Tibial artery (tissue), 4 donors: ENCODE results near the gene FAT3.

Experiments
- DNase-seq, 2 donors: peaks; one replicate each; pipeline ENCODE4 v3.0.0-alpha.2; 2019
- H3K27ac ChIP-seq, 2 donors: fragments of 200-600 bp; sonication (generic) in 1 of 2; 1 replicate in 1 of 2; 2 replicates in 1 of 2; pipeline ENCODE4 v1.5.1; 2018 to 2019; ENCODE audit warnings: mild to moderate bottlenecking in 1 of 2
- H3K27me3 ChIP-seq, 2 donors: fragments of 200-600 bp; sonication (generic) in 1 of 2; one replicate each; pipeline versions ENCODE4 v1.5.1 to v1.6.0; 2016 to 2019
- H3K36me3 ChIP-seq, 3 donors: fragments of 200-600 bp; sonication (generic) in 2 of 3; one replicate each; pipeline ENCODE4 v1.5.1; 2016 to 2019; ENCODE audit warnings: mild to moderate bottlenecking in 2 of 3
- H3K4me1 ChIP-seq, 4 donors: fragments of 200-600 bp; sonication (generic) in 2 of 4; 1 replicate in 3 of 4; 2 replicates in 1 of 4; pipeline ENCODE4 v1.5.1; 2016 to 2019
- H3K4me3 ChIP-seq, 2 donors: fragments of 200-600 bp; sonication (generic) in 1 of 2; 1 replicate in 1 of 2; 2 replicates in 1 of 2; pipeline ENCODE4 v1.5.1; 2018 to 2019; ENCODE audit warnings: mild to moderate bottlenecking in 2 of 2
- H3K9me3 ChIP-seq, 3 donors: fragments of 200-600 bp; sonication (generic) in 1 of 3; one replicate each; pipeline ENCODE4 v1.5.1; 2016 to 2019
- CTCF ChIP-seq, 2 experiments: fragments of 200-600 bp in 1 of 2; fragments of 450-650 bp in 1 of 2; IDR thresholded peaks; one replicate each; pipeline ENCODE4 v1.5.1; 2017 to 2019; ENCODE audit warnings: antibody characterized with exemption in 2 of 2, mild to moderate bottlenecking in 1 of 2, moderate library complexity in 1 of 2
- intact Hi-C: fragments of 100-400 bp; cut with DNase I; formaldehyde crosslinking; loops from one replicate; pipeline ENCODE4 v1.15.0; 2023; ENCODE audit warnings: low total_unique reads

The FAT3 gene

GRCh38 chr11:92224407-92225124, at the start of gene FAT3:
Gene FAT3, plus strand, starts transcription at chr11:92224818. Its CDS starts 127,295 bp downstream, at chr11:92352113.
- peak in 1 of 2 donors; percentile 71 for DNase-seq
- no peaks in the 10 kb centered on the region for H3K36me3 ChIP-seq
- H3K27ac ChIP-seq: peak within 1 kb of the TSS; percentile 89
- no peak for TF ChIP-seq CTCF (IDR thresholded peaks at IDR 0.05)
- intact Hi-C loops: loop anchor here (5.0 kb wide), 1 partner anchor 103 kb away; no protein-coding TSS in a partner anchor
- peak within 1 kb of the TSS; percentile 73 to 82 for H3K4me3 ChIP-seq
- H3K4me1 ChIP-seq: peaks cover 0 to 39% (median 12%) of the 10 kb centered on the region in 4 donors
- H3K27me3 ChIP-seq: no peaks in the 10 kb centered on the region
- no peaks in the 10 kb centered on the region for H3K9me3 ChIP-seq

- intact Hi-C loops: no loop called here
- Histone ChIP-seq H3K9me3 (no peaks in the 10 kb centered on the region), H3K4me3 (no peak overlapping the region), H3K36me3 (no peaks in the 10 kb centered on the region), H3K4me1 (peaks cover 0 to 4% (median 2%) of the 10 kb centered on the region in 4 donors), H3K27ac (no peak overlapping the region), H3K27me3 (no peaks in the 10 kb centered on the region)
- no peak for DNase-seq
- TF ChIP-seq CTCF (IDR thresholded peaks at IDR 0.05): no peak
Observed at GRCh38 chr11:92179017-92179670, 45.5 kb upstream of the FAT3 start.

GRCh38 chr11:92180226-92180625, 44.4 kb upstream of the FAT3 start:
- no peaks in the 10 kb centered on the region for H3K9me3 ChIP-seq
- H3K4me3 ChIP-seq: no peak overlapping the region
- H3K36me3 ChIP-seq: no peaks in the 10 kb centered on the region
- no peak overlapping the region for H3K27ac ChIP-seq
- no peak for TF ChIP-seq CTCF (IDR thresholded peaks at IDR 0.05)
- no peak for DNase-seq
- H3K27me3 ChIP-seq: no peaks in the 10 kb centered on the region
- intact Hi-C loops: no loop called here
- H3K4me1 ChIP-seq: peaks cover 0 to 4% (median 2%) of the 10 kb centered on the region in 4 donors

- Histone ChIP-seq H3K27me3 (no peaks in the 10 kb centered on the region), H3K4me1 (peaks cover 0 to 4% (median 2%) of the 10 kb centered on the region in 4 donors), H3K36me3 (no peaks in the 10 kb centered on the region), H3K27ac (no peak overlapping the region), H3K9me3 (no peaks in the 10 kb centered on the region), H3K4me3 (no peak overlapping the region)
- intact Hi-C loops: no loop called here
- no peak for TF ChIP-seq CTCF (IDR thresholded peaks at IDR 0.05)
- no peak for DNase-seq
Observed at GRCh38 chr11:92180664-92181251, 43.9 kb upstream of the FAT3 start.

- H3K4me3 ChIP-seq: no peak overlapping the region
- no peaks in the 10 kb centered on the region for H3K9me3 ChIP-seq
- H3K36me3 ChIP-seq: no peaks in the 10 kb centered on the region
- no peaks in the 10 kb centered on the region for H3K4me1 ChIP-seq
- TF ChIP-seq CTCF (IDR thresholded peaks at IDR 0.05): no peak
- intact Hi-C loops: no loop called here
- H3K27me3 ChIP-seq: no peaks in the 10 kb centered on the region
- DNase-seq: no peak
- H3K27ac ChIP-seq: no peak overlapping the region
Observed at GRCh38 chr11:92190535-92191206, 33.9 kb upstream of the FAT3 start.
